ENCODE results near the gene IFNB1. TPM values are rescaled to one million over a fixed set of nuclear protein-coding genes. Genes with fewer than 3 reads are reported as not detected.

IFNB1 gene
- total RNA-seq, 1 experiment from 2014 or later, result not detected

GRCh38 chr9:21031091-21031807 is 46.5 kb downstream of the IFNB1 start, which contains the start of gene HACD4:
Gene HACD4, minus strand, starts transcription at chr9:21031640. Its CDS starts 50 bp downstream, at chr9:21031590.
- Histone ChIP-seq H3K9me2 (replicated peaks; ENCODE audit: insufficient read depth, low read length) (no peaks in the 10 kb centered on the region), H3K4me1 (ENCODE audit: low read length) (peaks cover 20% of the 10 kb centered on the region), H3K4me3 (ENCODE audit: low read length) (peak within 1 kb of the TSS; percentile 60), H3K36me3 (ENCODE audit: insufficient read depth, low read length) (no peaks in the 10 kb centered on the region), H2AFZ (ENCODE audit: low read length) (peak within 1 kb of the TSS; percentile 27; the same call in 1 of the 2 replicates), H4K20me1 (ENCODE audit: insufficient read depth, low read depth, low read length) (no peaks in the 10 kb centered on the region), H3K27me3 (ENCODE audit: low read length) (no peaks in the 10 kb centered on the region), H3K27ac (ENCODE audit: low read length) (no peak within 1 kb of the TSS), H3K4me2 (ENCODE audit: low read depth, low read length, poor library complexity, severe bottlenecking) (peak within 1 kb of the TSS; percentile 68), H3K9ac (ENCODE audit: low read length) (peak within 1 kb of the TSS; percentile 28; the same call in 1 of the 2 replicates), H3K9me3 (ENCODE audit: low read length) (no peaks in the 10 kb centered on the region), H3K79me2 (ENCODE audit: low read length) (no peaks in the 10 kb centered on the region)
- DNase-seq, result peak; percentile 52

DNA sequence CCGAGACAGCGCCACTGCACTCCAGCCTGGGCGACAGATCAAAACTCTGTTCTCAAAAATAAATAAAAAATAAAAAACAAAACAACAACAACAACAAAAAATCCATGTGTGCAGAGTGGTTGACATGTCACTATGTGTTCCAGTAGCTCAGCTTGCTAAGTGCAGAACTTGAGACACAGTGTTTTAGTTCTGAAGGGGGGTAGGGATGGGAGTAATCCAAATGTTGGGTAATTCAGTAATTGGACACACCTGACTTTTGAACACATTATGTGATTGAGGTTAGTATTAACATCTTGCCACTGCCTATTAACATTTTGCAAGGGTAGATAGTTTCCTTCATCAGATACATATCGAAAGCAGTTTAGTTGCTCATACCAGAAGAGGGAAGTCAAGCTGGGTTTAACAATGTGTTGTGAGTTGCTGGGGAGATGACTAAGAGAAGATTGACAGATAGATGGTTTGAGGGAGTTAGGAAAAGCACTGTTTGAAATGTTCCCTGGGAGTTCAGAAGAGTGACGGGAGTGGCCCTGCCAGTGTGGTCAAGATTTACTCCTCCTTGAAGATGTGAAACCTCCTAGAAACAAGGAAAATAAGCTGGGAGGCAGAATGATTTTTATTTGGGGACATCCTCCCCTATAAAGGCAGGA is 47.2 kb downstream of the IFNB1 start:
- no peaks in the 10 kb centered on the region for H3K27me3 ChIP-seq (ENCODE audit: low read length)
- no peaks in the 10 kb centered on the region for H3K36me3 ChIP-seq (ENCODE audit: insufficient read depth, low read length)
- no peak overlapping the region for H3K9ac ChIP-seq (ENCODE audit: low read length)
- DNase-seq, result peak; percentile 44
- H3K9me2 ChIP-seq (replicated peaks; ENCODE audit: insufficient read depth, low read length), result no peaks in the 10 kb centered on the region
- peak overlapping the region; percentile 27; the same call in 1 of the 2 replicates for H2AFZ ChIP-seq (ENCODE audit: low read length)
- H3K4me2 ChIP-seq (ENCODE audit: low read depth, low read length, poor library complexity, severe bottlenecking), result peak overlapping the region; percentile 68
- no peaks in the 10 kb centered on the region for H4K20me1 ChIP-seq (ENCODE audit: insufficient read depth, low read depth, low read length)
- H3K4me3 ChIP-seq (ENCODE audit: low read length), result peak overlapping the region; percentile 60; the same call in 1 of the 2 replicates
- no peaks in the 10 kb centered on the region for H3K79me2 ChIP-seq (ENCODE audit: low read length)
- no peak overlapping the region for H3K27ac ChIP-seq (ENCODE audit: low read length)
- H3K4me1 ChIP-seq (ENCODE audit: low read length), result peaks cover 20% of the 10 kb centered on the region
- H3K9me3 ChIP-seq (ENCODE audit: low read length), result no peaks in the 10 kb centered on the region

DNA sequence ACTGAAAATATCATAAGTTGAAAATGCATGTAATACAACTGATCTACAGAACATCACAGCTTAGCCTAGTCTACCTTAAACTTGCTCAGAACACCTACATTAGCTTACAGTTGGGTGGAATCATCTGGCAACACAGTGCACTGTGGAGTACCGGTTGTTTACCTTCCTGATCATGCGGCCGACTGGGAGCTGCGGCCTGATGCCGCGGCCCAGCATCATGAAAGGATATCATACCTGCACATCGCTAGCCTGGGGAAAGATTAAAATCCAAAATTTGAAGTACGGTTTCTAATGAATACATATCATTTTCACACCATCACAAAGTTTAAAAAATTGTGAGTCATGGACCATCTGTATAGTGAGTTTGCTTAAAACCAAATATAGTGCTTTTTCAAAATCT is 48.1 kb downstream of the IFNB1 start:
- H3K27ac ChIP-seq (ENCODE audit: low read length), result no peak overlapping the region
- DNase-seq, result no peak
- no peak overlapping the region for H3K9ac ChIP-seq (ENCODE audit: low read length)
- H3K9me3 ChIP-seq (ENCODE audit: low read length), result no peaks in the 10 kb centered on the region
- H3K79me2 ChIP-seq (ENCODE audit: low read length), result no peaks in the 10 kb centered on the region
- H2AFZ ChIP-seq (ENCODE audit: low read length), result no peak overlapping the region
- no peaks in the 10 kb centered on the region for H3K36me3 ChIP-seq (ENCODE audit: insufficient read depth, low read length)
- peaks cover 20% of the 10 kb centered on the region for H3K4me1 ChIP-seq (ENCODE audit: low read length)
- no peak overlapping the region for H3K4me3 ChIP-seq (ENCODE audit: low read length)
- H3K9me2 ChIP-seq (replicated peaks; ENCODE audit: insufficient read depth, low read length), result no peaks in the 10 kb centered on the region
- no peaks in the 10 kb centered on the region for H3K27me3 ChIP-seq (ENCODE audit: low read length)
- H3K4me2 ChIP-seq (ENCODE audit: low read depth, low read length, poor library complexity, severe bottlenecking), result no peak overlapping the region
- H4K20me1 ChIP-seq (ENCODE audit: insufficient read depth, low read depth, low read length), result no peaks in the 10 kb centered on the region

- no peaks in the 10 kb centered on the region for H3K36me3 ChIP-seq (ENCODE audit: insufficient read depth, low read length)
- H3K4me1 ChIP-seq (ENCODE audit: low read length), result peaks cover 20% of the 10 kb centered on the region
- no peak overlapping the region for H3K4me2 ChIP-seq (ENCODE audit: low read depth, low read length, poor library complexity, severe bottlenecking)
- no peak for DNase-seq
- H2AFZ ChIP-seq (ENCODE audit: low read length), result no peak overlapping the region
- no peak overlapping the region for H3K27ac ChIP-seq (ENCODE audit: low read length)
- H4K20me1 ChIP-seq (ENCODE audit: insufficient read depth, low read depth, low read length), result no peaks in the 10 kb centered on the region
- H3K27me3 ChIP-seq (ENCODE audit: low read length), result no peaks in the 10 kb centered on the region
- H3K79me2 ChIP-seq (ENCODE audit: low read length), result no peaks in the 10 kb centered on the region
- H3K9me2 ChIP-seq (replicated peaks; ENCODE audit: insufficient read depth, low read length), result no peaks in the 10 kb centered on the region
- H3K9ac ChIP-seq (ENCODE audit: low read length), result no peak overlapping the region
- H3K4me3 ChIP-seq (ENCODE audit: low read length), result no peak overlapping the region
- H3K9me3 ChIP-seq (ENCODE audit: low read length), result no peaks in the 10 kb centered on the region
Measured at GRCh38 chr9:21028466-21028865, 49.3 kb downstream of the IFNB1 start.

DNA sequence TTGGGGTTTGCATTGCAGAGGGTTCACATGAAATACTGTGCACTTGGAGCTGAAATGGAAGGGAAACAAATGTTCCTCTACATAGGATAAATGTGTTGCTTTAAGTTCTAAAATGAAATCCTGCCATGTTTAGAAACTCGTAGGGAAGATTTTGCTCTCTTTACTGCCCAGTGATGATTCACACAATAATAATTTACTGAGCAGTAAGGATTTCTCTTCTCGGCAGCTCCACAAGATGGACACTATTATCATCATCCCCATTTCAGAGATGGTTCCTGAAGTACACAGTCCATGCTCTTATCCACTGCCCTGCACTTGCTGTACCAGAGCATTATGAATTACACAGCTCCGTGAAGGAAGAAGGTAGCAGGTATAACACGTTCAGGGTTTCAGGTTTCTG is 50.4 kb downstream of the IFNB1 start:
- Histone ChIP-seq H3K4me2 (ENCODE audit: low read depth, low read length, poor library complexity, severe bottlenecking) (no peak overlapping the region), H3K79me2 (ENCODE audit: low read length) (no peaks in the 10 kb centered on the region), H3K4me3 (ENCODE audit: low read length) (no peak overlapping the region), H3K4me1 (ENCODE audit: low read length) (peaks cover 20% of the 10 kb centered on the region), H3K27ac (ENCODE audit: low read length) (no peak overlapping the region), H3K9me2 (replicated peaks; ENCODE audit: insufficient read depth, low read length) (no peaks in the 10 kb centered on the region), H3K9ac (ENCODE audit: low read length) (no peak overlapping the region), H3K36me3 (ENCODE audit: insufficient read depth, low read length) (no peaks in the 10 kb centered on the region), H3K27me3 (ENCODE audit: low read length) (no peaks in the 10 kb centered on the region), H4K20me1 (ENCODE audit: insufficient read depth, low read depth, low read length) (no peaks in the 10 kb centered on the region), H3K9me3 (ENCODE audit: low read length) (no peaks in the 10 kb centered on the region), H2AFZ (ENCODE audit: low read length) (no peak overlapping the region)
- DNase-seq, result no peak

Small RNAs within 50 kb of the gene (small RNA-seq; reads per million reads assigned to genes)
- gene IFNWP4, result not detected

Other genes starting within 250 kb of the IFNB1 start
- 0.83 and 2.9 TPM in 2 replicates for gene HACD4, start 46.3 kb downstream of the IFNB1 start, total RNA-seq (2014; rRNA removed; shearing (Covaris generic); ENCODE audit: low replicate concordance)
- gene IFNW1, start 63.9 kb upstream of the IFNB1 start, total RNA-seq (2014; rRNA removed; shearing (Covaris generic); ENCODE audit: low replicate concordance), result not detected in 2 replicates
- not detected in 2 replicates for gene IFNA21, start 88.7 kb upstream of the IFNB1 start, total RNA-seq (2014; rRNA removed; shearing (Covaris generic); ENCODE audit: low replicate concordance)
- not detected in 2 replicates for gene IFNA4, start 109.6 kb upstream of the IFNB1 start, total RNA-seq (2014; rRNA removed; shearing (Covaris generic); ENCODE audit: low replicate concordance)
- gene IFNA7, start 124.3 kb upstream of the IFNB1 start, total RNA-seq (2014; rRNA removed; shearing (Covaris generic); ENCODE audit: low replicate concordance), result not detected in 2 replicates
- not detected in 2 replicates for gene IFNA10, start 129.2 kb upstream of the IFNB1 start, total RNA-seq (2014; rRNA removed; shearing (Covaris generic); ENCODE audit: low replicate concordance)
- not detected in 2 replicates for gene IFNA16, start 139.4 kb upstream of the IFNB1 start, total RNA-seq (2014; rRNA removed; shearing (Covaris generic); ENCODE audit: low replicate concordance)
- gene IFNA17, start 150.3 kb upstream of the IFNB1 start, total RNA-seq (2014; rRNA removed; shearing (Covaris generic); ENCODE audit: low replicate concordance), result not detected in 2 replicates
- gene IFNA14, start 162.1 kb upstream of the IFNB1 start, total RNA-seq (2014; rRNA removed; shearing (Covaris generic); ENCODE audit: low replicate concordance), result not detected in 2 replicates
- not detected in 2 replicates for gene IFNA5, start 227.4 kb upstream of the IFNB1 start, total RNA-seq (2014; rRNA removed; shearing (Covaris generic); ENCODE audit: low replicate concordance)

All from Karpas-422 (cell line).